CD4-positive, alpha-beta T cell (primary cell): ENCODE measurements around the gene ZNG1A. TPM values are rescaled to one million over a fixed set of nuclear protein-coding genes. Genes with fewer than 3 reads are reported as not detected.
"Not testable (repeated sequence)": the region's sequence is repeated elsewhere in the genome, so short reads cannot be mapped to it uniquely, and the experiment has no call there.

Source experiments
- ATAC-seq: fragments of 200-7000 bp; cut with Tn5 transposase; one replicate; pipeline ENCODE4 v1.10.0; 2022; ENCODE audit warnings: mild to moderate bottlenecking; ENCODE audit not compliant: poor library complexity
- CTCF ChIA-PET: fragments of 350-600 bp; sonication (Branson Sonifier 250); formaldehyde crosslinking; loops from one replicate; lab custom pipeline; 2021; ENCODE audit warnings: antibody characterized with exemption, inconsistent platforms; lab: Charles Lee
- POLR2A ChIA-PET: fragments of 350-600 bp; sonication (Branson Sonifier 250); formaldehyde crosslinking; loops from one replicate; lab custom pipeline; 2021; ENCODE audit warnings: antibody characterized with exemption, inconsistent platforms; lab: Charles Lee
- DNase-seq, 14 experiments: peaks; one replicate each; pipeline ENCODE4 v3.0.0-alpha.2; 2013 to 2020; ENCODE audit warnings: mixed read lengths in 2 of 14
- H3K27ac ChIP-seq, 2 donors: one replicate each; pipeline versions ENCODE4 v1.5.1 to v1.7.0; 2013; ENCODE audit warnings: low read length in 2 of 2, low read depth in 1 of 2, mild to moderate bottlenecking in 1 of 2
- H3K27me3 ChIP-seq, 2 experiments: 1 replicate in 1 of 2; 2 replicates in 1 of 2; pipeline versions ENCODE4 v1.6.1 to v1.7.0; 2013; ENCODE audit warnings: low read length in 2 of 2, control low read depth in 1 of 2, mild to moderate bottlenecking in 1 of 2, moderate library complexity in 1 of 2; ENCODE audit not compliant: insufficient read depth in 2 of 2, control insufficient read depth in 1 of 2
- H3K36me3 ChIP-seq: one replicate; pipeline ENCODE4 v1.6.1; 2013; ENCODE audit warnings: low read length, control low read depth; ENCODE audit not compliant: insufficient read depth
- H3K4me1 ChIP-seq: one replicate; pipeline ENCODE4 v1.6.1; 2013; ENCODE audit warnings: low read length, control low read depth; ENCODE audit not compliant: insufficient read depth
- H3K4me3 ChIP-seq: one replicate; pipeline ENCODE4 v1.5.1; 2013; ENCODE audit warnings: mild to moderate bottlenecking, low read length, moderate library complexity
- H3K9me3 ChIP-seq, 2 experiments: 1 replicate in 1 of 2; 2 replicates in 1 of 2; pipeline versions ENCODE4 v1.6.1 to v1.7.0; 2013; ENCODE audit warnings: low read length in 2 of 2, mild to moderate bottlenecking in 2 of 2, control low read depth in 1 of 2, moderate library complexity in 1 of 2; ENCODE audit not compliant: control insufficient read depth in 1 of 2, insufficient read depth in 1 of 2
- H3K27ac Mint-ChIP-seq: one replicate; pipeline ENCODE4 v1.8.0; 2020; ENCODE audit warnings: mixed read lengths
- H3K27me3 Mint-ChIP-seq: one replicate; pipeline ENCODE4 v1.8.0; 2021; ENCODE audit warnings: mixed read lengths
- H3K36me3 Mint-ChIP-seq: one replicate; pipeline ENCODE4 v1.8.0; 2021; ENCODE audit warnings: low read depth, mixed read lengths
- H3K4me1 Mint-ChIP-seq: one replicate; pipeline ENCODE4 v1.8.0; 2021; ENCODE audit warnings: low read depth, mixed read lengths
- H3K4me3 Mint-ChIP-seq: one replicate; pipeline ENCODE4 v1.8.0; 2020; ENCODE audit warnings: mild to moderate bottlenecking, mixed read lengths
- H3K9me3 Mint-ChIP-seq: one replicate; pipeline ENCODE4 v1.8.0; 2020; ENCODE audit warnings: mixed read lengths
- CTCF ChIP-seq: fragments of 200-600 bp; IDR thresholded peaks from one replicate; pipeline ENCODE4 v1.8.0; 2022; ENCODE audit warnings: antibody characterized with exemption, mild to moderate bottlenecking
- intact Hi-C, 2 experiments: fragments of 100-400 bp; cut with DNase I in 1 of 2; cut with micrococcal nuclease in 1 of 2; formaldehyde crosslinking; loops; one replicate each; pipeline versions ENCODE4 v1.15.1 to v1.9.0; 2023 to 2025; cut with DNase I, micrococcal nuclease
- polyA plus RNA-seq, 2 donors: library from polyadenylated mRNA; unstranded; fragments of 120-200 nt; gene quantifications; one replicate each; pipeline ENCODE4 v1.2.1, GENCODE V29; 2013
- total RNA-seq, 174 experiments: library from RNA in 2 of 174; stranded (reverse) in 2 of 174; gene quantifications; one replicate each; pipeline ENCODE4 v1.2.3 and lab custom pipeline; 2021 to 2026

ZNG1A gene
- total RNA-seq: 10 to 100 TPM; 21.9 to 22.4 TPM
- polyA plus RNA-seq (2013, experiment 1 of 2): 21.8 TPM
- 23.3 TPM for polyA plus RNA-seq (2013, experiment 2 of 2)
- total RNA-seq (lab: John Stamatoyannopoulos, UW): 7.4 to 60.4 (median 19.6) reads per million in 172 experiments

- POLR2A ChIA-PET: not testable (repeated sequence)
- H3K4me3 ChIP-seq: peak within 1 kb of the TSS; percentile 40
These were observed at the start of gene ZNG1A for GRCh38 chr9:178970-179383. ZNG1A (minus strand) TSS chr9:179056; CDS start chr9:178969, 87 bp downstream.

GRCh38 chr9:227860-228259 is 49.0 kb upstream of the ZNG1A start:
- no peak for TF ChIP-seq CTCF
- Mint-ChIP-seq H3K27me3 (no peaks in the 10 kb centered on the region), H3K36me3 (no peaks in the 10 kb centered on the region), H3K4me3 (no peak overlapping the region), H3K27ac (no peak overlapping the region), H3K9me3 (no peaks in the 10 kb centered on the region), H3K4me1 (no peaks in the 10 kb centered on the region)
- no peaks in the 10 kb centered on the region for H3K4me1 ChIP-seq
- DNase-seq: no peak
- H3K27ac ChIP-seq: no peak overlapping the region
- no peak overlapping the region for H3K4me3 ChIP-seq
- H3K27me3 ChIP-seq: no peaks in the 10 kb centered on the region
- H3K9me3 ChIP-seq: no peaks in the 10 kb centered on the region
- ChIA-PET POLR2A (interaction anchor here (1.0 kb wide), 1 partner anchor 17 kb away, joined by 3 read pairs; no protein-coding TSS in a partner anchor), CTCF (no interaction called here)
- no peaks in the 10 kb centered on the region for H3K36me3 ChIP-seq
- no peak for ATAC-seq
- intact Hi-C loops: no loop called here

More at GRCh38 chr9:178970-179383, at the start of gene ZNG1A:
- H3K27me3 Mint-ChIP-seq, H3K9me3 ChIP-seq, CTCF ChIA-PET, H3K36me3 Mint-ChIP-seq, H3K27me3 ChIP-seq, H3K36me3 ChIP-seq, H3K4me1 ChIP-seq, H3K9me3 Mint-ChIP-seq: not testable (repeated sequence)
- intact Hi-C loops: loop anchor here in 1 of 2 experiments (5.0 kb wide), 1 partner anchor 98 kb away; no protein-coding TSS in a partner anchor
- H3K27ac ChIP-seq: peak within 1 kb of the TSS in 1 of 2 donors; percentile 15
- Mint-ChIP-seq H3K27ac (peak within 1 kb of the TSS; percentile 89), H3K4me1 (peaks cover 17% of the 10 kb centered on the region), H3K4me3 (peak within 1 kb of the TSS; percentile 89)
- DNase-seq: peak; percentile 60 to 94 (median 78)
- ATAC-seq: peak; percentile 46

- Mint-ChIP-seq H3K9me3 (no peaks in the 10 kb centered on the region), H3K36me3 (no peaks in the 10 kb centered on the region), H3K4me1 (peaks cover 8% of the 10 kb centered on the region), H3K27me3 (peaks cover 6% of the 10 kb centered on the region), H3K27ac (no peak overlapping the region), H3K4me3 (no peak overlapping the region)
- H3K9me3 ChIP-seq: no peaks in the 10 kb centered on the region
- no peak overlapping the region for H3K4me3 ChIP-seq
- H3K27ac ChIP-seq: no peak overlapping the region
- peaks cover 7% of the 10 kb centered on the region for H3K4me1 ChIP-seq
- no peak for TF ChIP-seq CTCF
- ChIA-PET CTCF (no interaction called here), POLR2A (interaction anchor here (1.0 kb wide), 1 partner anchor 11 kb away, joined by 3 read pairs; the partner anchor contains the start of gene DOCK8)
- no peaks in the 10 kb centered on the region for H3K36me3 ChIP-seq
- intact Hi-C loops: loop anchor here in 1 of 2 experiments (5.0 kb wide), 1 partner anchor 37 kb away; no protein-coding TSS in a partner anchor
- DNase-seq (no peak), ATAC-seq (no peak)
- no peaks in the 10 kb centered on the region for H3K27me3 ChIP-seq
These were observed 46.0 kb upstream of the ZNG1A start for GRCh38 chr9:224582-225520.
